ENCODE measurements around the gene TNS3.
"Not testable (repeated sequence)": the region's sequence is repeated elsewhere in the genome, so short reads cannot be mapped to it uniquely, and the experiment has no call there.

TNS3 gene

GRCh38 chr7:47482013-47482875, 99.7 kb downstream of the TNS3 start:
- no peak for DNase-seq

DNA sequence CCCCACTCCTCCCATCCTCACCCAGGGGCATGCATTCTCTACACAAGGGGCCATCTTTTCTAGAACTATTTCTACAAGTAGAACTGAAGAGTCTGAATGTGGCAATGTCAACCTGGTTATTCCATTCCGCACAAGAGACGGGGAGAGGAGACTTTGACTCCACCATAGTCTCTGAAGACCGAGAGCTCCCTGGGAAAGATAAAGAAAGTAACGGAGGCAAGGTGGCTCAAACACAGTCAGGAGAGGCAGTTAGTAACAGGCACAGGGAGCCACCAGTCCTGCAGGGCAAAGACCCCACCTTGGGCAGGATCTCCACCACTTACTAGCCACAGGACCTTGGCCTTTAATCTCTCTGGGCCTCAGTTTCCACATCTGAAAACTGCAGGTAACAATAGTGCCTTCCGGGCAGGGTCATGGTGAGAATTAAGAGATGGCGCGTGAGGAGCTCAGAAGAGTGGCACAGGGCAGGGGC, 100.3 kb downstream of the TNS3 start:
- no peak for DNase-seq

DNA sequence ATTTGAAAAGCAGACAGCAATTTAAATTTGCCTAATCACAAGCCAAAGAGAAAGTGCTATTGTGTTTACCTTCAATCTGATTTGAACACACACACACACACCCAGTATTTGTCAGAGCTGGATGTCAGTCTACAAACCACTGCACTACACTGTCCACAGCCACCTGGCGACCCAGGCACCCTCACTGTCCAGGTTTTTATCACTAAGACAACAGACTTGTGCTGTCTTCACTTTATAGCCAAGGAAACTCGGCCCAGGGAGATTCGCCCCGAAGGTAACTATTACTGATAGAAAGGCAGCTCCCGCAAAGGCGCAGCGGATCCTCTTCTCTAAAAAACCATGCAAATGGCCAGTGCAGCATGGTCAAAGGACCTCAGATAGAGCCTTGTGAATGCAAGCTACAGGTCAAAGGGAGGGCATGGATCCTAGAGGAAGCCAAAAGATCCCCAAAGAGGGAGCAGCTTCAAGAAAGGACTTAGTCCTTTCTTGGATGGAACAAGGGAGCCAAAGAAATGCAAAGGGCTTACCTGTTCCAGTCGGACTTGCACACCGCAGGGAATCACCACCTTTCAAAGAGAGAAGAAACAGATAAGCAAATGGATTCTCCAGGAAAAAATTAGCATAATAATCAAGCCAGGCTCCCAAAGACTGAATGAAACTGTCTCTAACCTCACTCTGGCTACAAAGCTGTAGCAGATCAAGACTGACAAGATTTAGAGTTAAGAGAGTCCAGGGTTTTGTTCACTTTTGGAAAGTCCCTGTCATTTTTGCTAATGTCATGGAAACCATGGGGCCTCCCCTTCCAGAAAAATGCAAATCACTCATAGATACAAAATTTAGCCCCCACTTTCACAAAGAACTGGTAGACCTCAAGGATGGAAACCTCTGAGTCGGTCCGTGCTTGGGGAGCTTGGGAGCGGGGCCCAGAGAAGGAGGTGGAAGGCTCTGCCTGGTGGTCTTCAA, 101.1 kb downstream of the TNS3 start:
- no peak for DNase-seq

GRCh38 chr7:47479821-47480575, 101.9 kb downstream of the TNS3 start:
- no peak for DNase-seq

DNA sequence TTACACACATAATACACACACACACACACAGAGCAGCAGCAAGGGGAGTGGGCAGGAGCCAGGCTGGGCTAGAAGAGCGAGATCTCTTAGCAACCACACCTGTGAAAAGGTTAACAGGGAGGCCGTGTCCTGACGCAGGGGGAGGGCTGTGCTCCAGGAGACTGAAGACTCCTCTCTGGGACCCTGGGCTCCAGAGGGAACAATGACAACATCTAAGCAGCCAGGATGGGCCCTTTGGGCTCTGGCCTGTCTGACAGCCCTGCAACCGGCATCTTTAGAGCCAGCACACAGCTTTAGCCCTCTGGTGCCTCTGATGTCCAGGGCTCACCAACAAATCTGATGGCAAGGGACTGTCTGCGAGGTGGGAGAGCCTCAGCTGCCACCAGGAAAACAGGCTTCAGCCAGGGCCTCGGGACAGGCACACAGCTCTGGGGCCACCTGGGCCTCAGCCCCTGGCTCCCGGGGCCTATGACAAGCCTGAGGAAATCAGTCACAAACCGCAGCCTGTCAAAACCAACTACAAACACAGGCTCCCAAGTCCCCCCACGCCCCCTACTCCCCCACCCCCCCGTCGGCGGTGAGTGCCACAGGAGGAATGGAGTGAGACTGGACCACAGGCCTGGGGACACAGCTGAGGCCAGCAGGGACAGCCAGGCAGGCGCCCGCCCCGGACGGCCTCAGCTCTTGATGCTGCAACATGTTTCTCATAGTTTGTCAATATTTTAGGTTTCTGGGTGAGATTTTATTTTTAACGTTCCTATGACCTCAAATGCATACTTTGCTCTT, 102.8 kb downstream of the TNS3 start:
- no peak for DNase-seq

- no peak for DNase-seq
These were observed 103.9 kb downstream of the TNS3 start for GRCh38 chr7:47478017-47478344.

DNA sequence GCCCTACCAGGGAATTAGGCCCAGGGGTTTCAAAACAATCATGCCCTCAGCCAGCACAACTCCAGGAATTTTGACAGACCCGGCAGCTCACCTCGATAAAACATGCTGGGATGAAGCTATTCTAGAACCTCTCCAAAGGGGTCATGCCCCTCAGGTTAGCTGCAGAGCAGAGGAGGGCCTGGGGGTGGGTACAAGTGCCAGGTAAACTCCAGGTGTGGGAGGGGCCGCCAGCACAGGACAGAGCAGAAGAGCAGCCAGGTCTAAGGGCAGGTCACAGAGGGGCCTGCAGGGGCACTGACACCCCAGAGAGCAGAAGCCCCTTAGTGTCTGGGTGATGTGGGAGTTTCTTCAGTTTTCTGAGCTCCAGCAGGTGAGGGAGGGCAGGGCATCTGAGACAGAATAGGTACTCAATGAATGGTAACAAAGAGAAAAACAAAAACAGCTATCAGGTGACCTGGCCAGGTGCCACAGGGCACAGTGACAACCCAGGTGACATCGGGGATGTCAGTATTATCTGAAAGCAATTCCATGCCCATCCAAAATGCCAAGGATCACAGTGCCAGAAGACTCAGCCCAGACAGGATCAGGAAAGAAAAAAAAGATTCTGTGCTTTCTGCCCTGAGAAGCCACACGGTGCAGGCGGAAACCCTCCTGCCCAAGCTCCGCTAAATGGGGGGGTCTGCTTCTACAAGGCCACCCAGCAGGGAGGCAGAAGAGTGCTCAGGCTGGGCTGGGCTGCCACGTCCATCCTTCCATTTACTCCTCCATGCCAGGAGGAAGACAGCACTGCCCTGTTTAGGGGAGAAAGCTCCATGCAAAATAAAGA, 104.5 kb downstream of the TNS3 start:
- no peak for DNase-seq

- no peak for DNase-seq
These were observed 106.1 kb downstream of the TNS3 start for GRCh38 chr7:47475880-47476227.

GRCh38 chr7:47474937-47475879, 106.7 kb downstream of the TNS3 start:
- DNase-seq, result no peak

GRCh38 chr7:47474211-47474936, 107.5 kb downstream of the TNS3 start:
- DNase-seq, result no peak

DNA sequence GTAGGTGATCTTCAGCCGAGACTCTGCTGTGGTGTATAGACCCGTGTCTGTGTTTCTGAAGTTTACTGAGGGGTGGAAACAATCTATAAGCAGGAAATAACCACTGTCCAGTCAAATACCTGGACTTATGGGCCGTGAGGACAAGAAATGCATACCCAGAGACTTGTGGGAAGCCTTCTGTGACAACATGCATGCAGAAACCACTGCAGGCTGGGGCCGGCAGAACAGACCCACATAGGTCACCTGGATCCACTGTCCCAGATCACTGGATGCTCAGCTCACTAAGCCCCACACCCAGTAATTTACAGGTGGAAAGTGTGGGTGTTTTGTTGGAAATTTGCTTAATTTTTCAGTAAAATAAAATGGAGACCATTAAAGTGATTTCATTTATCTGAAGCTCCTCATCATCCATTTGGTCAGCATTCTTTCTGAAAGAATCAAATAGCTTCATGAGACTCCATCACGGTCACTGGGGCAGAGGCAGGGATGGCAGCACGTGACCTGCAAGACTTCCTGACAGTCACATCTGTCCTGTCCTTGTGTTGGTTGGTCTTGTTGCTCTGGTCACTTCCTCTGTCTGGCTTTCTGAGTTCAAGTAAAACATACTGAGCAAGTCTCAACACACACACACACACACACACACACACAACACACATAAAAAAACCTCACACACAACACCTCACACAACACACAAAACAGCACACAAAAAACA, 108.3 kb downstream of the TNS3 start:
- no peak for DNase-seq

- no peak for DNase-seq
These were observed 109.3 kb downstream of the TNS3 start for GRCh38 chr7:47472444-47473157.

DNA sequence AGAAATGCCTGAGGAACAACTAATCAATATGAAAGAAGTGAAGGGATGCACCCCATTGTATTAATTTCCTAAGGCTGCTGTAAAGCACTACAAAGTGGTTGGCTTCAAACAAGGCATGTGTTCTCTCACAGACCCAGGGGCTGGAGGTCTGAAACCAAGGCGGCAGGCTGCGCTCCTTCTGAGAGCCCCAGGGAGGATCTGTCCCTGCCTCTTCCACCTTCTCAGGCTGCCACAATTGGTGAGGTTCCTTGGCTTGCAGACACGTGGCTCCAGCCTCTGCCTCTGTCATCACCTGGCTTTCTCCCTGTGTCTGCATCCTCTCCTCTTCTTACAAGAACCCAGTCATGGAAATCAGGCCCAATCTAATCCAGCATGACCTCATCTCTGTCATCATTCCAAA, 110.1 kb downstream of the TNS3 start:
- no peak for DNase-seq

- no peak for DNase-seq
These were observed 110.6 kb downstream of the TNS3 start for GRCh38 chr7:47471358-47471703.

- DNase-seq, result no peak
These were observed 111.1 kb downstream of the TNS3 start for GRCh38 chr7:47470567-47471357.

DNA sequence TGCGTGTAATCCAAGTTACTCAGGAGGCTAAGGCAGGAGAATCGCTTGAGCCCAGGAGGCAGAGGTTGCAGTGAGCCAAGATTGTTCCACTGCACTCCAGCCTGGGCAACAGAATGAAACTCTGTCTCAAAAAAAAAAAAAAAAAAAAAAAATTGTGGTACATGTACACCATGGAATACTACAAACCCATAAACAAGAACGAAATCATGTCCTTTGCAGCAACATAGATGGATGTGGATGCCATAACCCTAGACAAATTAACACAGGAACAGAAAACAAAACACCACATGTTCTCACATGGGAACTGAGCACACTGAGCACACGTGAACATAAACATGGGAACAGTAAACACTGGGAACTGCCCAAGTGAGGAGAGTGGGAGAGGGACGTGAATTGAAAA, 112.1 kb downstream of the TNS3 start:
- DNase-seq, result not testable (repeated sequence)

GRCh38 chr7:47466832-47467231, 115.1 kb downstream of the TNS3 start:
- no peak for DNase-seq
